ENCODE data around the gene NUMA1. TPM values are rescaled to one million over a fixed set of nuclear protein-coding genes. Genes with fewer than 3 reads are reported as not detected.

The NUMA1 gene
- total and polyA plus RNA-seq, 2 experiments from 2014 or later, result 119 to 417 TPM

DNA sequence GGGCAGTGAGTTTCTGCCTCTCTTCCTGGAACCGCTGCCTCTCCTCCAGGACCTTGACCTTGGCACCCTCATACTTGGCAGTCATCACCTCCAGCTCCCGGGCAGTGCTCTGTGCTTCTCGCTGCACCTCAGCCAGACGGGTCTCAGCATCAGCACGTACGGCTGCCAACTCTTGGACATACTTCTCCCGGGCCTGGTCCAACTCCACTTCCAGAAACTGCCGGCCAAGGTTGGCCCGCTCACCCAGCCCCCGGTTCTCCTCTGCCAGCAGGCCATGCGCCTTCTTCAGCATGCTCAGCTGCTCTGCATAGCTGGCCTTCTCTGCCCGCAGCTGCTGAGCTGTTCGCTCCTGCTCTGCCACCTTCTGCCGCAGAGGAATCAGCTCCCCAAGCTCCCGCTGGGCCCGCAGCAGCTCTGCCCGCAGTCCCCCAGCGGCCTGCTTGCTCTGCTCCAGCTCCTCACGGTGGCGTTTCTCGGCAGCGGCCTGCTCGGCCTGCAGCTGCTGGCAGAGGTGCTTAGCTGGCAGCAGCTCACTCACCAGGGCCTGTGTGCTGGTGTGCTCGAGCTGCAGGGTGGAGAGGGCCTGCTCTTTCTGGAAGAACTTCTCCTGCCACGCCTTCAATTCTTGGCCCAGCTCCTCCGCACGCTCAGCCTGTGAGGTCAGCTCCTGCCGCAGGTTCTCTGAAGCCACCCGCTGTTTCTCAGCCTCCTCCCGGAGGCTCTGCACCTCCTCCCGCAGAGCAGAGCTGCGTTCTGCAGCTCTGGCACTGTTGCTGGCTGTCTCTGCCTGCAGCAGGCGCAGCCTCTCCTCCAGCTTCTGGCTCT is 67.2 kb downstream of the NUMA1 start:
- no peaks in the 10 kb centered on the region for H3K9me3 ChIP-seq (ENCODE audit: low read depth)
- DNase-seq (ENCODE audit: low read depth in 1 of 2, low spot score in 1 of 2), result peak in 1 of 2 donors; percentile 31
- H3K4me3 ChIP-seq, result no peak overlapping the region
- TF ChIP-seq, protein P1, sequence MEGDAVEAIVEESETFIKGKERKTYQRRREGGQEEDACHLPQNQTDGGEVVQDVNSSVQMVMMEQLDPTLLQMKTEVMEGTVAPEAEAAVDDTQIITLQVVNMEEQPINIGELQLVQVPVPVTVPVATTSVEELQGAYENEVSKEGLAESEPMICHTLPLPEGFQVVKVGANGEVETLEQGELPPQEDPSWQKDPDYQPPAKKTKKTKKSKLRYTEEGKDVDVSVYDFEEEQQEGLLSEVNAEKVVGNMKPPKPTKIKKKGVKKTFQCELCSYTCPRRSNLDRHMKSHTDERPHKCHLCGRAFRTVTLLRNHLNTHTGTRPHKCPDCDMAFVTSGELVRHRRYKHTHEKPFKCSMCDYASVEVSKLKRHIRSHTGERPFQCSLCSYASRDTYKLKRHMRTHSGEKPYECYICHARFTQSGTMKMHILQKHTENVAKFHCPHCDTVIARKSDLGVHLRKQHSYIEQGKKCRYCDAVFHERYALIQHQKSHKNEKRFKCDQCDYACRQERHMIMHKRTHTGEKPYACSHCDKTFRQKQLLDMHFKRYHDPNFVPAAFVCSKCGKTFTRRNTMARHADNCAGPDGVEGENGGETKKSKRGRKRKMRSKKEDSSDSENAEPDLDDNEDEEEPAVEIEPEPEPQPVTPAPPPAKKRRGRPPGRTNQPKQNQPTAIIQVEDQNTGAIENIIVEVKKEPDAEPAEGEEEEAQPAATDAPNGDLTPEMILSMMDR (IDR thresholded peaks at IDR 0.05; ENCODE audit: low read depth, low read length), result no peak
- peaks cover 81% of the 10 kb centered on the region for H3K36me3 ChIP-seq
- H3K4me1 ChIP-seq (ENCODE audit: low read depth), result no peaks in the 10 kb centered on the region
- H3K27ac ChIP-seq, result no peak overlapping the region
- no peaks in the 10 kb centered on the region for H3K27me3 ChIP-seq

DNA sequence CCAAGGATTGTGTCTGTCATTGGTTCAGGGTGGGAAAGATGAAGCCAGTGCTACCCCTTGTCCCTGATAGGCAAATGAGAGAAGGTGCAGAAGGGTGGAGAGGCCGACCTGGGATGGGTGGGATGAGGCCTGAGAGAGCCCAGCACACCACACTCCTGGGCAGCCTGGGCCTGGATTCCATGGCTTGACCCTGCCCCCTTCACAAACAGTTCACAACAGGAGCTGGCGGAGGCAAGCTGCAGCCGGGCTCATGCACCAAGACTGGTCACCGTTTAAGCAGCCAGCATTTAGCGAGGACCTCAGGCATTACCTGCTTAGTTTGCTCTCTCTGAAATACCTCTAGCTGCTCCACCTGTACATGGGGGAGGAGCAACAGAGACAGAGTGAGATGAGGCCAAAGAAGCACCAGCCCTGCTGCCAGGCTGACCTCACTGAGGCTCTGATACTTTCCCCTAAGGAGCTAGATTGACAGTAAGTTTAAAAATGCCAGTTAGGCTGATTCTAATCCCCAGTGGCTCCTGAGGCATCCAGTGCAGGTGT is 68.2 kb downstream of the NUMA1 start:
- no peak for DNase-seq (ENCODE audit: low read depth in 1 of 2, low spot score in 1 of 2)
- Histone ChIP-seq H3K27ac (no peak overlapping the region), H3K4me1 (ENCODE audit: low read depth) (no peaks in the 10 kb centered on the region), H3K4me3 (no peak overlapping the region), H3K27me3 (no peaks in the 10 kb centered on the region), H3K36me3 (peaks cover 81% of the 10 kb centered on the region), H3K9me3 (ENCODE audit: low read depth) (no peaks in the 10 kb centered on the region)
- TF ChIP-seq, protein P1 (IDR thresholded peaks at IDR 0.05; ENCODE audit: low read depth, low read length), result no peak

DNA sequence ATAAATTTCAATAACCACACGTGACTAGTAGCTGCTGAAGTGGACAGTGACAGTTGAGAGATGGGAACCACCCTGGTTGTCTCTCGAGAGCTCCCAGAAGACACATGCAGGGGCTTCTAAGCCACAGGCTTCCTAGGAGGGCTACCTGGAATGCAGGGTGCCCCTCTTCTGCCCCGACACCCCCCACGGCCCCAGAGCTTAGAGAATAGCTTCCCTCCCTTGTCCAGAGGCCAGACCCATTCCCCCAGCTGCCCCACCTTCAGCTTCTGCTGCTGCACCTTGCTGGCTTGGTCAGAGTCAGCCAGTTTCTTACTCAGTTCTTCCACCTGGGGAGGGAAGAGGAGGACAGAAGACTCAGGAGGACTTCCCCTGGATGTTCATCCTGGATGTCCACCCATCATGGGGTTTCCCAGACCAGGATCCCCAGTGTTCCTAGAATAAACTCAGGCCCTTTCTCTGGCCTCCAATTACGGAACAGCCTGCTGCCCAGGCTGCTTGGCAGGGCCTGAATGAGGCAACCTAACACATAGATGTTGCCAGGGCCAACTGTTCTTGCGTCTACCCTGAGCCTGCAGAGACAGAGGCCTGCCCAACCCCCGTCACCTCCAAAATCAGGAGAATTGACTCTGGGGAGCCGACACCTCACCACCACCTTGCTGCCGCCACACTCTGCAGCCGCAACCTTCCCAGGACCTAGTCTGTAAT is 69.7 kb downstream of the NUMA1 start:
- TF ChIP-seq, protein P1 (IDR thresholded peaks at IDR 0.05; ENCODE audit: low read depth, low read length), result no peak
- Histone ChIP-seq H3K9me3 (ENCODE audit: low read depth) (no peaks in the 10 kb centered on the region), H3K4me1 (ENCODE audit: low read depth) (no peaks in the 10 kb centered on the region), H3K27ac (peak overlapping the region; percentile 13), H3K27me3 (no peaks in the 10 kb centered on the region), H3K4me3 (no peak overlapping the region), H3K36me3 (peaks cover 82% of the 10 kb centered on the region)
- DNase-seq (ENCODE audit: low read depth in 1 of 2, low spot score in 1 of 2), result no peak

DNA sequence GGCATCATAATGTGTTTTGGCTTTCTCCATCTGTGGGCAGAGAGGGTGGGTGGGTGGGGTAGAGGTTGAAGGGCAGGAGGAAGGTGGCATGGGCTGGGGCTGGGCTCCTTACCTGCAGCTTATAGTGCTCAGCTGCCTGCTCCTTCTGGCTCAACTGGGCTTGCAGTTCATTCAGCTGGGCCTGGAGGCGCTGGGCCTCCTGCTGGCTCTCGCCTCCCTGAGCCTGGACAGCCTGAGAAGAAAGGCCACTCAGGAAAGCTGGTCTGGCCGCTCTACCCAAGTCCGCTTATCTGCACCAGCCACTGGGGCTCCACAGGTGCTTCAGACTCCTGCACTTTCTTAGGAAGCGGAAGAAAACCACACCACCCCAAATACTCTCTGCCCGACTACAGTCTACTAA is 71.2 kb downstream of the NUMA1 start:
- no peak for DNase-seq (ENCODE audit: low read depth in 1 of 2, low spot score in 1 of 2)
- H3K36me3 ChIP-seq, result peaks cover 85% of the 10 kb centered on the region
- H3K9me3 ChIP-seq (ENCODE audit: low read depth), result no peaks in the 10 kb centered on the region
- no peak overlapping the region for H3K4me3 ChIP-seq
- H3K27ac ChIP-seq, result peak overlapping the region; percentile 13
- TF ChIP-seq, protein P1 (IDR thresholded peaks at IDR 0.05; ENCODE audit: low read depth, low read length), result no peak
- H3K4me1 ChIP-seq (ENCODE audit: low read depth), result no peaks in the 10 kb centered on the region
- no peaks in the 10 kb centered on the region for H3K27me3 ChIP-seq

DNA sequence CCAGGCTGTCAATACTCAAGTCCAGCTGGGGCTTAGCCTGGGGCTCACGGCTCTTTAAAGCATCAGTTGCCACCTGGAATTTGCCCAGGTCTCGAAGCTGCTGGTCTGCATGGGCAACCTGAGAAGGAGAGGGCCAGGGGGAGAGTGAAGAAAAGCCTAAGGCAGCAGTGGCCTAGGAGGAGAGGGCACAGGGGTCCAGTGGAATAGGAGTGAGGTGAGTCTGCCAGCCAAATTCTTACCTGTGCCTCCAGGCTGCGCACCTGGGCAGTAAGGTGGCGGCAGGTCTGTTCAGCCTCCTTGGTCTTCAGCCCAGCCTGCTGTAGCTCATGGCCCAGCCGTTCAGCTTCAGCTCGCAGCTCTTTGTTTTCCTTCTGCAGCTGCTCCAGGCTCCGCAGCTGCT is 71.6 kb downstream of the NUMA1 start:
- Histone ChIP-seq H3K27ac (no peak overlapping the region), H3K9me3 (ENCODE audit: low read depth) (no peaks in the 10 kb centered on the region), H3K27me3 (no peaks in the 10 kb centered on the region), H3K36me3 (peaks cover 85% of the 10 kb centered on the region), H3K4me3 (no peak overlapping the region), H3K4me1 (ENCODE audit: low read depth) (no peaks in the 10 kb centered on the region)
- TF ChIP-seq, protein P1 (IDR thresholded peaks at IDR 0.05; ENCODE audit: low read depth, low read length), result no peak
- DNase-seq (ENCODE audit: low read depth in 1 of 2, low spot score in 1 of 2), result no peak
